Endodermal cell (in vitro differentiated cells): ENCODE measurements around the gene SPOCK1. TPM values are rescaled to one million over a fixed set of nuclear protein-coding genes. Genes with fewer than 3 reads are reported as not detected.

ENCODE experiments used
- DNase-seq: peaks from one replicate; pipeline ENCODE4 v3.0.0-alpha.2; 2017
- H3K27ac ChIP-seq: 2 replicates; pipeline ENCODE4 v1.5.1; 2013; ENCODE audit warnings: mild to moderate bottlenecking, low read depth, low read length, moderate library complexity
- H3K27me3 ChIP-seq: 2 replicates; pipeline ENCODE4 v1.6.1; 2013; ENCODE audit warnings: mild to moderate bottlenecking, low read length, moderate library complexity; ENCODE audit not compliant: insufficient read depth, control insufficient read depth, poor library complexity, severe bottlenecking
- H3K36me3 ChIP-seq: 2 replicates; pipeline ENCODE4 v1.7.0; 2013; ENCODE audit warnings: mild to moderate bottlenecking, low read length, moderate library complexity; ENCODE audit not compliant: control insufficient read depth, insufficient read depth
- H3K4me1 ChIP-seq: one replicate; pipeline ENCODE4 v1.7.0; 2013; ENCODE audit warnings: low read length; ENCODE audit not compliant: control insufficient read depth, insufficient read depth
- H3K4me3 ChIP-seq: 2 replicates; pipeline ENCODE4 v1.5.1; 2013; ENCODE audit warnings: mild to moderate bottlenecking, low read length, moderate library complexity
- H3K9ac ChIP-seq: 2 replicates; pipeline ENCODE4 v1.6.1; 2013; ENCODE audit warnings: mild to moderate bottlenecking, low read length, moderate library complexity; ENCODE audit not compliant: poor library complexity, severe bottlenecking; ENCODE audit errors: extremely low read depth
- H3K9me3 ChIP-seq: 2 replicates; pipeline ENCODE4 v1.6.1; 2013; ENCODE audit warnings: mild to moderate bottlenecking, low read length, moderate library complexity; ENCODE audit not compliant: control insufficient read depth
- H3K27ac Mint-ChIP-seq: 2 replicates; pipeline ENCODE4 v1.8.0; 2020; ENCODE audit warnings: mixed read lengths
- H3K27me3 Mint-ChIP-seq: 2 replicates; pipeline ENCODE4 v1.8.0; 2021; ENCODE audit warnings: mild to moderate bottlenecking, mixed read lengths; ENCODE audit not compliant: insufficient read depth
- H3K36me3 Mint-ChIP-seq: 2 replicates; pipeline ENCODE4 v1.8.0; 2020; ENCODE audit warnings: low read depth, mixed read lengths
- H3K4me1 Mint-ChIP-seq: 2 replicates; pipeline ENCODE4 v1.8.0; 2020; ENCODE audit warnings: mixed read lengths
- H3K4me3 Mint-ChIP-seq: 2 replicates; pipeline ENCODE4 v1.8.0; 2020; ENCODE audit warnings: mild to moderate bottlenecking, moderate library complexity, mixed read lengths
- H3K9me3 Mint-ChIP-seq: 2 replicates; pipeline ENCODE4 v1.8.0; 2020; ENCODE audit warnings: mild to moderate bottlenecking, mixed read lengths
- whole genome bisulfite sequencing, 2 experiments: methylation state at CpG; one replicate each; pipeline versions ENCODE4 v1.1.5 to v1.1.7; 2013; ENCODE audit warnings: missing lambda C conversion rate in 2 of 2, mixed read lengths in 1 of 2; ENCODE audit not compliant: insufficient coverage in 1 of 2, insufficient read length in 1 of 2; 5-methylcytosine and 5-hydroxymethylcytosine counted together
- total RNA-seq, 2 donors: library from RNA; stranded (reverse); fragmentation: NEBNext Ultra II Directional in 1 of 2; extraction: Animal tissue kit (Norgen Biotek cat#: 25700) in 1 of 2; gene quantifications; 2 replicates in 1 of 2; 3 replicates in 1 of 2; pipeline ENCODE4 v1.2.1, GENCODE V29; 2021
- TF ChIP-seq, protein P1 (sequence below): fragments of 200-600 bp; sonication (generic); conservative IDR thresholded peaks from 2 replicates; pipeline ENCODE4 v1.5.0; 2021; ENCODE audit warnings: antibody characterized with exemption, mild to moderate bottlenecking

SPOCK1 gene
- total RNA-seq, 2 donors from 2014 or later, result 25.8 to 39.8 TPM

DNA sequence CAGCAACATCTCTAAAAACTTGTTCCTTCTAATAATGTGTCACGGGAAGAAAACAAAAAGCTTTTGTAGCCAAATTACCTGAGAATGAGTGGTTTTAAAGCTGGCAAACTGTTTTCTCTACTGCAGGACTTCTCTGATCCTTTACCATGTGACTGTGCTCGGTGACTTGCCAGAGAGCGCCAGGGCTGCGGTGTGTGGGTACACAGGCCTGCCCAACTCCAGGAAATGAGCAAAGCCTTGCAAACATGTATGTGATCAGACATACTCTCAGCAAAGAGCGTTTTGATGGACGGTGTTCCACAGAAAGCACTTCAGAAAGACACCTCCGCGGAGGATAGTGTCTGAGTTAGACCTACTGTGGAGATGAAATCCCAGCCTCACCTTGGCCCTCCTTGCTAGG, 157.3 kb downstream of the SPOCK1 start:
- H3K4me1 Mint-ChIP-seq, result peaks cover 1% of the 10 kb centered on the region
- Histone ChIP-seq H3K9ac (no peak overlapping the region), H3K4me3 (no peak overlapping the region), H3K27ac (no peak overlapping the region), H3K36me3 (no peaks in the 10 kb centered on the region), H3K27me3 (no peaks in the 10 kb centered on the region), H3K9me3 (no peaks in the 10 kb centered on the region), H3K4me1 (no peaks in the 10 kb centered on the region)
- H3K4me3 Mint-ChIP-seq, result no peak overlapping the region
- peaks cover 5% of the 10 kb centered on the region for H3K27me3 Mint-ChIP-seq
- H3K27ac Mint-ChIP-seq, result no peak overlapping the region
- no peaks in the 10 kb centered on the region for H3K9me3 Mint-ChIP-seq
- TF ChIP-seq, protein P1, sequence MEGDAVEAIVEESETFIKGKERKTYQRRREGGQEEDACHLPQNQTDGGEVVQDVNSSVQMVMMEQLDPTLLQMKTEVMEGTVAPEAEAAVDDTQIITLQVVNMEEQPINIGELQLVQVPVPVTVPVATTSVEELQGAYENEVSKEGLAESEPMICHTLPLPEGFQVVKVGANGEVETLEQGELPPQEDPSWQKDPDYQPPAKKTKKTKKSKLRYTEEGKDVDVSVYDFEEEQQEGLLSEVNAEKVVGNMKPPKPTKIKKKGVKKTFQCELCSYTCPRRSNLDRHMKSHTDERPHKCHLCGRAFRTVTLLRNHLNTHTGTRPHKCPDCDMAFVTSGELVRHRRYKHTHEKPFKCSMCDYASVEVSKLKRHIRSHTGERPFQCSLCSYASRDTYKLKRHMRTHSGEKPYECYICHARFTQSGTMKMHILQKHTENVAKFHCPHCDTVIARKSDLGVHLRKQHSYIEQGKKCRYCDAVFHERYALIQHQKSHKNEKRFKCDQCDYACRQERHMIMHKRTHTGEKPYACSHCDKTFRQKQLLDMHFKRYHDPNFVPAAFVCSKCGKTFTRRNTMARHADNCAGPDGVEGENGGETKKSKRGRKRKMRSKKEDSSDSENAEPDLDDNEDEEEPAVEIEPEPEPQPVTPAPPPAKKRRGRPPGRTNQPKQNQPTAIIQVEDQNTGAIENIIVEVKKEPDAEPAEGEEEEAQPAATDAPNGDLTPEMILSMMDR, result no peak
- no peak for DNase-seq
- H3K36me3 Mint-ChIP-seq, result no peaks in the 10 kb centered on the region
- WGBS, 2 experiments, result 78 to 82% methylated on average over 8 of the region's 8 CpGs

DNA sequence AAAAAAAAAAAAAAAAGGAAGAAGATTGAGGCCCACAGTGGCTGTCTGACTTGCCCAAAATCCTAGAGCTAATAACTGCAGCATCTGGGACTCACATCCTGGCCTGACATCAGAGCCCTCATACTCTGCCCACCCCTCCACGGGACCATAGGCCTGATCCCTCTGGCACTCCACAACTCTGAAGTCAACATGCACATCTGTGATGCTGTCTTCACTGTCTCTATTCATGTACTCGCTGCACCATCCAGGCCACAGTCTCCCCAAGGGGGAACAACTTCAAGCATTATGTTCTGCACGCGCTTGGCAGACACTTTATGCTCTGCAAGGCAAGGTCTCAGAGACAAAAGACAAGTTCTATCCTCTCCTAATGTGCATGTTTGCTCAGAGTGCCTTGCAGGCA, 158.2 kb downstream of the SPOCK1 start:
- H3K4me1 Mint-ChIP-seq, result peaks cover 1% of the 10 kb centered on the region
- H3K9me3 ChIP-seq, result no peaks in the 10 kb centered on the region
- H3K4me1 ChIP-seq, result no peaks in the 10 kb centered on the region
- no peaks in the 10 kb centered on the region for H3K9me3 Mint-ChIP-seq
- H3K36me3 Mint-ChIP-seq, result no peaks in the 10 kb centered on the region
- H3K27me3 Mint-ChIP-seq, result peaks cover 5% of the 10 kb centered on the region
- no peaks in the 10 kb centered on the region for H3K36me3 ChIP-seq
- no peak for DNase-seq
- 95 to 96% methylated on average over 4 of the region's 4 CpGs for WGBS, 2 experiments
- no peak overlapping the region for H3K4me3 ChIP-seq
- H3K27me3 ChIP-seq, result no peaks in the 10 kb centered on the region
- no peak overlapping the region for H3K9ac ChIP-seq
- H3K27ac Mint-ChIP-seq, result no peak overlapping the region
- TF ChIP-seq, protein P1, result no peak
- no peak overlapping the region for H3K27ac ChIP-seq
- H3K4me3 Mint-ChIP-seq, result no peak overlapping the region

DNA sequence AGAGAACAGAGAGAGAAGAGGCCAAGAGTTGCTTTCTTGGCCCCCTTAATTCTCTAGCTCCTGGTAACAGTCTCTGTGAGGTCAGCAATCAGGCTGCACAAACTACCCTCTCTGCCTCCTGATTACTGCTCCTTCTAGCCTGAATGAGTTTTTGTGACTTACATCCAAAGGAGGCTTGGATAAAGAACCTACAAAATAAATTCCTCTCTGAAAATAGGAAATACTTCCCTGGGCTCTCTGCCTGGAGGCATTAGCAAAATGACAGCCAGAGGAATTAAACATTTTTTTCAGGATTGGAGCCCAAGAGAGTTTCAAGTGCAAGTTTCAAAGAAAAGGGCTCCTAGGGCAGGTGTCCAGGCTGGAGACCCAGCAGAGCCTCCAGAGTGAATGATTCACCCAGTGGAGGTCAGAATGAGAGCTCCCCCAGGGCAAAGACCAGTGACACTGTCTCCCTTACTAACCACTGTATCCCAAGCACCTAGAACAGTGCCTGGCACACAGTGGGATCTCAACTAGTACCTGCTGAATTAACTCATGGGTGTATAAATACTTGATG, 162.5 kb downstream of the SPOCK1 start:
- H3K4me3 Mint-ChIP-seq, result no peak overlapping the region
- H3K4me1 Mint-ChIP-seq, result peaks cover 11% of the 10 kb centered on the region
- no peaks in the 10 kb centered on the region for H3K36me3 Mint-ChIP-seq
- no peak overlapping the region for H3K27ac Mint-ChIP-seq
- Histone ChIP-seq H3K9ac (no peak overlapping the region), H3K4me1 (peaks cover 4% of the 10 kb centered on the region), H3K27me3 (no peaks in the 10 kb centered on the region), H3K27ac (no peak overlapping the region), H3K9me3 (no peaks in the 10 kb centered on the region), H3K4me3 (no peak overlapping the region), H3K36me3 (no peaks in the 10 kb centered on the region)
- peaks cover 6% of the 10 kb centered on the region for H3K27me3 Mint-ChIP-seq
- H3K9me3 Mint-ChIP-seq, result no peaks in the 10 kb centered on the region
- DNase-seq, result no peak
- TF ChIP-seq, protein P1, result no peak
